Measurements from ENCODE around the gene SPRN. TPM values are rescaled to one million over a fixed set of nuclear protein-coding genes. Genes with fewer than 3 reads are reported as not detected.
"Not testable (repeated sequence)": the region's sequence is repeated elsewhere in the genome, so short reads cannot be mapped to it uniquely, and the experiment has no call there.

The SPRN gene
- not detected for total RNA-seq

GRCh38 chr10:133424601-133425000 lies at the start of gene SPRN:
Gene SPRN (minus strand): TSS chr10:133424625. CDS start chr10:133423681, 944 bp downstream.
- DNase-seq; H3K4me3 Mint-ChIP-seq; H3K36me3 Mint-ChIP-seq; H3K9me3 Mint-ChIP-seq (ENCODE audit: low read depth); ATAC-seq; H3K27ac Mint-ChIP-seq; CTCF ChIA-PET; H3K4me1 Mint-ChIP-seq: not testable (repeated sequence)
- peaks cover 11% of the 10 kb centered on the region for H3K27me3 Mint-ChIP-seq

- DNase-seq (no peak), ATAC-seq (no peak)
These were observed 49.6 kb upstream of the SPRN start for GRCh38 chr10:133474027-133474426.

DNA sequence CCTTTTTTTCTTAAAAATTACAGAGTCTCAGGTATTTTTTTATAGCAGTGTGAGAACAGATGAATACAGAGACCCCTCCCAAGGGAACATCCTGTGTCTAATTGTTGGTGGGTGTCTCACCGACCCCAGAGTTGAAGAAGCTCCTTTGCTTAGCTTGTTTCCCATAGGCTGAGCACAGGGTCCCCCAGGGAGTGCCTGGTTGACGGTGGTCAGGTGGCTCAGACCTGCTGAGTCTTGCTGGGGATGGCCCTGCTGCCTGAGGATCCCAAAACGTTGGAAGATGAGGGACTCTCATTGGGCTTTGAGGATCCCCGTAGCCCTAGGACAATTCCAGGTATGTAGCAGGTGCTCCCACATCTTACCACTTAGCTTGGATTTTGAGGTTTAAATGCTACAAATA lies 48.8 kb upstream of the SPRN start:
- H3K9me3 Mint-ChIP-seq (ENCODE audit: low read depth): no peaks in the 10 kb centered on the region
- peaks cover 10% of the 10 kb centered on the region for H3K27me3 Mint-ChIP-seq
- CTCF ChIA-PET: interaction anchor here (0.8 to 1.4 kb wide), 2 partner anchors 11 to 35 kb away, joined by 3 to 4 read pairs; no protein-coding TSS in a partner anchor
- H3K4me3 Mint-ChIP-seq: no peak overlapping the region
- no peak for ATAC-seq
- DNase-seq: no peak
- H3K27ac Mint-ChIP-seq: no peak overlapping the region
- peaks cover 31% of the 10 kb centered on the region for H3K4me1 Mint-ChIP-seq
- no peaks in the 10 kb centered on the region for H3K36me3 Mint-ChIP-seq

More at GRCh38 chr10:133474027-133474426, 49.6 kb upstream of the SPRN start:
- CTCF ChIA-PET: interaction anchor here (1.4 kb wide), 1 partner anchor 12 kb away, joined by 4 read pairs; no protein-coding TSS in a partner anchor
- H3K4me1 Mint-ChIP-seq: peaks cover 31% of the 10 kb centered on the region
- peaks cover 9% of the 10 kb centered on the region for H3K27me3 Mint-ChIP-seq
- no peaks in the 10 kb centered on the region for H3K36me3 Mint-ChIP-seq
- no peak overlapping the region for H3K27ac Mint-ChIP-seq
- no peaks in the 10 kb centered on the region for H3K9me3 Mint-ChIP-seq (ENCODE audit: low read depth)
- H3K4me3 Mint-ChIP-seq: no peak overlapping the region

DNA sequence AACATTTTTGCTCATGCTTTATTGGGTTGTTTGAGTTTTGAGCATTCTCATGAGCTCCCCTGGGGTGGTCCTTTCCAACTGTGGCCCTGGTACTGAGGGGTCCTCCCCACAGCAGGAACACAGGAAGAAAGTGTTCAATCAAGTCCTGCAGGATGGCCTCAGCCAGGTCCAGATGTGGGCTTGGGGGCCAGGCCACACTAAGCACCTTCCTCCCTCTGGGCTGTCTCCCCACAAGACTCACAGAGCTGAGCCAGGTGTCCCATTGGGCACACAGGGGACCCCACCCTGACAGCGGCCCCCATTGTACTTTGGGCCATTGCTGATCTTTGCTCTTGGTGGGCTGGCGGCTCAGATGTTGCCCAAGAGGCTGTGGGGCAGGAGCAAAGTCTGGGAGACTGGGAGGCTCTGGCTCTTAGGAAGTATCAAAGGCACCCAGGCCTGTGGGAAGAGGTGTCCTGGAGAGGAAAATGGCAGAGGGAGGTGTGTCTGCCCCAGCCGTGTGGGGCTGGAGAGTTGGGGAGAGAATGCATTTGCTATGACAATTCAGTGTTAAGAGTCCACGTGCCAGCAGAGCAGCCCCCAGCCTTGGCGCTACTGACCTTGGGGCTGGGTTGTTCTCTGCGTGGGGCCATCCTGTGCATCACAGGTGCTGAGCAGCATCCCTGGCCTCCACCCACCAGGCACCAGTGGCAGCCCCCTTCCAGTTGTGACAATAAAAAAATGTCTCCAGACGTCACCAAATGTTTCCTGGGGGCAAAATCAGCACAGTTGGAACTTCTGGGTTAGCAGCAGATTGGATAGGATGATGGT lies 47.1 kb upstream of the SPRN start:
- Mint-ChIP-seq H3K27ac (no peak overlapping the region), H3K27me3 (peaks cover 9% of the 10 kb centered on the region), H3K4me3 (no peak overlapping the region), H3K4me1 (peaks cover 31% of the 10 kb centered on the region), H3K9me3 (ENCODE audit: low read depth) (no peaks in the 10 kb centered on the region), H3K36me3 (no peaks in the 10 kb centered on the region)
- DNase-seq (no peak), ATAC-seq (no peak)
- CTCF ChIA-PET: no interaction called here

- CTCF ChIA-PET, H3K36me3 Mint-ChIP-seq: not testable (repeated sequence)
These were observed 44.8 kb upstream of the SPRN start for GRCh38 chr10:133469205-133469604.

DNA sequence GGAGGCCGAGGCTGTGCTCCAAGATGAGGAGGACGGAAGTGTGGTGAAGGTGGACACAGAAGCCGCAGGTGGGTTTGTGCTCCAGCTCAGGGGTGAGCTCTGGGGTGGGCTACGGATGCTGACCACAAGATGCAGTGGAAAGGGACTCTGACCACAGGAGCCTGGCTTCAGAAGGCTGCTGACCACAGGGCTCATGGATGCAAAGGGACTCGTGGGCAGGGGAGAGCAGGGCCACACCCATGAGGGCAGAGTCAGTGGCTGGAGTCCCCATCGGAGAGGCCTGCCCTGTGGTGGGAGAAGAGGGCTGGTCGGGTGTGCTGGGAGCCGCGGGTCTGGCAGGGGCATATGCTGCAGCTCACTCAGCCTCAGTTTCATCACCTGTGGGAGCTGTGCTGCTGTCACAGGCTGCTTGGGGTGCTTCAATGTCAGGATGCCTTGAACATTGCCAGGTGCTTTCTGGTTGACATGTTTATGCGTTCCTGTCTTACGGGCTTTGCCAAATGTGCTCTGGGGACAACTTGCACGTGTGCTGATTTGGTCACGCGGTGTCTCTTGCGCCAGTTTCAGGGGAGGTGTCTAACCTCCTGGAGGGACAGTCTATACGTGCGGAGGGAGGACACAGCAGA lies 43.0 kb upstream of the SPRN start:
- CTCF ChIA-PET: no interaction called here
- H3K27ac Mint-ChIP-seq: no peak overlapping the region
- no peaks in the 10 kb centered on the region for H3K9me3 Mint-ChIP-seq (ENCODE audit: low read depth)
- no peaks in the 10 kb centered on the region for H3K36me3 Mint-ChIP-seq
- DNase-seq: peak; percentile 35
- no peaks in the 10 kb centered on the region for H3K4me1 Mint-ChIP-seq
- H3K4me3 Mint-ChIP-seq: no peak overlapping the region
- H3K27me3 Mint-ChIP-seq: peaks cover 10% of the 10 kb centered on the region
- no peak for ATAC-seq

More at GRCh38 chr10:133469205-133469604, 44.8 kb upstream of the SPRN start:
- H3K27me3 Mint-ChIP-seq; H3K27ac Mint-ChIP-seq; H3K4me3 Mint-ChIP-seq; DNase-seq; ATAC-seq; H3K9me3 Mint-ChIP-seq (ENCODE audit: low read depth): not testable (repeated sequence)
- H3K4me1 Mint-ChIP-seq: peaks cover 11% of the 10 kb centered on the region

GRCh38 chr10:133466683-133467275 lies 42.4 kb upstream of the SPRN start:
- Mint-ChIP-seq H3K27me3 (peaks cover 10% of the 10 kb centered on the region), H3K36me3 (no peaks in the 10 kb centered on the region), H3K4me1 (no peaks in the 10 kb centered on the region), H3K4me3 (no peak overlapping the region), H3K27ac (no peak overlapping the region), H3K9me3 (ENCODE audit: low read depth) (no peaks in the 10 kb centered on the region)
- ATAC-seq: no peak
- DNase-seq: peak; percentile 31
- CTCF ChIA-PET: no interaction called here

- DNase-seq (no peak), ATAC-seq (no peak)
- Mint-ChIP-seq H3K9me3 (ENCODE audit: low read depth) (no peaks in the 10 kb centered on the region), H3K27ac (no peak overlapping the region), H3K4me1 (no peaks in the 10 kb centered on the region), H3K27me3 (peaks cover 10% of the 10 kb centered on the region), H3K36me3 (no peaks in the 10 kb centered on the region), H3K4me3 (no peak overlapping the region)
- CTCF ChIA-PET: no interaction called here
These were observed 41.6 kb upstream of the SPRN start for GRCh38 chr10:133465950-133466474.

DNA sequence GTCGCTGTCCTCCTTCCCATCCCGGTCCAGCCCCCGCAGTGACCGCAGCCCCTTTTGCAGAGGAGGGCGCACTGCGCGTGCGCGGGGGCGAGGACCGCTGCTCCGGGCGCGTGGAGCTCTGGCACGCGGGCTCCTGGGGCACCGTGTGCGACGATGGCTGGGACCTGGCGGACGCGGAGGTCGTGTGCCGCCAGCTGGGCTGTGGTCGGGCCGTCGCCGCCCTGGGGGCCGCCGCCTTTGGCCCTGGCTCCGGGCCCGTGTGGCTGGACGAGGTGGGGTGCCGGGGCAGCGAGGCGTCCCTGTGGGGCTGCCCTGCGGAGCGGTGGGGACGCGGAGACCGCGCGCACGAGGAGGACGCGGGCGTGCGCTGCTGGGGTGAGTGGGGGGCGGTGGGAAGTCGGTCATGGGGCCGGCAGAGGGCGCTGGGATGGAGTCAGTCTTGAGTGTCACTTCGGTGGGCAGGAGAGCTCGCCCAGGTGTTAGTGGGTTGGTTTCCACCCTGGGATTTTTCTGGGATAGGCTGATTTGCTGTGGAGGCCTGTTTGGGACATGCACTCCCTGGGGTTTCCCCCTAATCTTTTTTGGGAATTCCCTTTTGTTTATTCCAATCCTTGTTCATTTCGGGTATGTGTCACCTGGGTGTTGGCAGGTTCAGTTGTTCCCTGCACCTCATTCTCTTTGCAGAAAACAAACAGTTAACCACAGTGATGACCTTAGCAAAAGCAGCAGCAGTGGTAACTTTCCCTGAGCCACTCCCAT lies 40.9 kb upstream of the SPRN start:
- H3K27ac Mint-ChIP-seq: no peak overlapping the region
- no peak for ATAC-seq
- CTCF ChIA-PET: no interaction called here
- H3K4me1 Mint-ChIP-seq: no peaks in the 10 kb centered on the region
- no peak overlapping the region for H3K4me3 Mint-ChIP-seq
- no peak for DNase-seq
- H3K27me3 Mint-ChIP-seq: peaks cover 10% of the 10 kb centered on the region
- no peaks in the 10 kb centered on the region for H3K36me3 Mint-ChIP-seq
- H3K9me3 Mint-ChIP-seq (ENCODE audit: low read depth): no peaks in the 10 kb centered on the region

- Mint-ChIP-seq H3K4me3 (no peak overlapping the region), H3K9me3 (ENCODE audit: low read depth) (no peaks in the 10 kb centered on the region), H3K27ac (no peak overlapping the region), H3K27me3 (peaks cover 5% of the 10 kb centered on the region), H3K36me3 (no peaks in the 10 kb centered on the region), H3K4me1 (no peaks in the 10 kb centered on the region)
- DNase-seq: peak; percentile 31
- no peak for ATAC-seq
- CTCF ChIA-PET: no interaction called here
These were observed 40.2 kb upstream of the SPRN start for GRCh38 chr10:133464582-133465031.

- no peak overlapping the region for H3K4me3 Mint-ChIP-seq
- CTCF ChIA-PET: interaction anchor here (0.9 kb wide), 1 partner anchor 11 kb away, joined by 4 read pairs; no protein-coding TSS in a partner anchor
- DNase-seq: peak; percentile 29
- no peaks in the 10 kb centered on the region for H3K36me3 Mint-ChIP-seq
- no peaks in the 10 kb centered on the region for H3K4me1 Mint-ChIP-seq
- H3K27ac Mint-ChIP-seq: no peak overlapping the region
- H3K9me3 Mint-ChIP-seq (ENCODE audit: low read depth): no peaks in the 10 kb centered on the region
- H3K27me3 Mint-ChIP-seq: peaks cover 2% of the 10 kb centered on the region
- no peak for ATAC-seq
These were observed 38.3 kb upstream of the SPRN start for GRCh38 chr10:133462512-133463305.

DNA sequence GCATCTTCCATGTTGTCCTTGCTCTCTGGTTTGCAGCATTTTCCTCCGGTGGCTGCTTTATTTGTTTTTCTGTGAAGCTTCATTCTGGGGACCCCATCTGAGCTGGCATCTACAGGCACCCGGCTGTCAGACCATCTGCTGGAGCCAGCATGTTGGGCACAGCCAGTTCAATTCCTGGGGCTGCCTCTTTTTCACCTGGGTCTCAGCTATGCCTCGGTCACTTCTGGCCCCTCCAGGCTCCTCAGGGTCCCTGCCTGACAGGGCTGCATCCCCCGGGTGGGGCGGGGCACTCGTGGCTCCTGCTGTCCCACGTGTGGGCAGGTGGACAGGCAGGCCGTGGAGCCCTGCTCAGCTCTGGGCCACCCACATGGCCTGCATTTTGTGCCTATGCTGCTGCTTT lies 37.4 kb upstream of the SPRN start:
- CTCF ChIA-PET: interaction anchor here (0.9 kb wide), 1 partner anchor 12 kb away, joined by 4 read pairs; no protein-coding TSS in a partner anchor
- no peak overlapping the region for H3K4me3 Mint-ChIP-seq
- no peaks in the 10 kb centered on the region for H3K36me3 Mint-ChIP-seq
- no peaks in the 10 kb centered on the region for H3K9me3 Mint-ChIP-seq (ENCODE audit: low read depth)
- DNase-seq (no peak), ATAC-seq (no peak)
- H3K27me3 Mint-ChIP-seq: peaks cover 2% of the 10 kb centered on the region
- no peak overlapping the region for H3K27ac Mint-ChIP-seq
- no peaks in the 10 kb centered on the region for H3K4me1 Mint-ChIP-seq

All from activated CD8-positive, alpha-beta memory T cell treated with anti-CD3 and anti-CD28 coated beads, Interleukin-2, amount 10 ng/mL, durations not matched to agents 7 days and 5 days (primary cell).